ENCODE measurements around the gene PRELID2.
"Not testable (repeated sequence)": the region's sequence is repeated elsewhere in the genome, so short reads cannot be mapped to it uniquely, and the experiment has no call there.

PRELID2 gene

GRCh38 chr5:145737578-145737977 is 97.6 kb downstream of the PRELID2 start:
- DNase-seq = no peak

DNA sequence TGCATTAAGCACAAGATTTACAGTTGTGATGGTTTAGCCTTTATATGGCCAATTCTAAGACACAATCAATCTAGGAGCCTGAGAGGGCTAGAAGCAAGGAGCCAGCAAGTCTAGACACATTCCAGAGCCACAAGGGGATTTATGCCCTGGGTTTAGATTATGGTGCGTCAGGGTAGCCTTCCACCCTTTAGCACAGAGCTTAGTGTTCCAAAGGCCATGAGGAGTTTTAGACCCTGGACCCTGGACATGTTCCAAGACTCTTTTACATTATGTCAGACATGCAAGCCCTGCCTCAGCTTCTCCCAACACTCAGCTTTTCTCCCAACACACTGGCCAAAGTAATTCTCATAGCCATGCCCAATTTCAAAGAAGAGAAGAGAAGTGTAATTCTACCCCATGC is 105.2 kb downstream of the PRELID2 start:
- DNase-seq = not testable (repeated sequence)

GRCh38 chr5:145723516-145723915 is 111.6 kb downstream of the PRELID2 start:
- DNase-seq = no peak

GRCh38 chr5:145718956-145719355 is 116.2 kb downstream of the PRELID2 start:
- no peak for DNase-seq

DNA sequence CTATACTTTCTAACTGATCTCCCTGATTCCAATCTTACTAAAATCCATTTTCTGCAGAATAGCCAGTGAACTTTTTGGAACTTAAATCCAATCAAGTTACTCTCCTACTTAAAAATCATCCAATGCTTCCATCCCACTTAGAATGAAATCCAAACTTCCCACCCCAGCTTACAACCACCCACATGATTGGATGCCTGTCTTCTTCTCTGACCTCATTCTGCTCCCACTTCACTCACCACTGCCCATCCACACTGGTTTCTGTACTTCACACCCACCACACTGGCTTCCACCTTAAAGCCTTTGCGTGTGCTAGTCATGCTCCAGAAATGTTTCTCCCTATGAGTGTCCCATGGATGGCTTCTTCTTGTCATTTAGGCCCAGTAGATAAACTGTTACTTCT is 119.7 kb downstream of the PRELID2 start:
- DNase-seq = no peak

DNA sequence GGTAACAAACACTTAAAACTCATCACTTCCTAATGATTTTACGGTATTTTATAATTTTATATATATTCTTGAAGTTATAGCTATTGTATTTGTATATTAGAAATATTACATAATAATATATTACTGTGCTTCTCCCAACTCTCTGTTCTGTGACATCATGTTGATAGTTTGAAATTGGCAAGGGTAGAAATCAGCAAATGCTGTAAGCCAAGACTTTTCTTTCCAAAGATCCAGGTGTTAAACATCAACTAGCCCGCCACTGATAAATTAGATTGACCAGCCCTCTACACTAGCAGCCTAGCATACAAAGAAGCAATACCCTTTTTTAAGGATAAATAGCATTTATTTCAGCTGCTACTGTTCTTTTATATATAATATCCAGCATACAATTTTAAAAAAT is 122.9 kb downstream of the PRELID2 start:
- no peak for DNase-seq

DNA sequence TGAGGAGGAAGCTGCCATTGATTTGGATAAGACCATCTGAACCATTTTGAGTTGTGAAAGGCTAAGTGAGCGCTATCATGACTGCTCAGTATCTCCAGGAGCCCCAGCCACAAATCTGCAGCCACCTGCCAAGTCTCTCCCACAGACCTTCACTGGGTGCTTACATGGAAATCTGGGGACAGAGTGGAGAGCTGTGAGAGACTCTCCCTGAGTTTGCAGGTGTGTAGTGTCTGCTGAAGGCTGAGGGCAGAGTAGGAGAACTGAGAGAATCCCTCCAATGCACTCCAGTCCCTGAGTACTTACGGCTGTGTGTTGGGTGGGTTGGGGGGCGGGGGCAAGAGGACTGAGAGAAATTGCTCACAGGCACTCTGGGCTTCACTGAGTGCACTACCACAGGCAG is 123.7 kb downstream of the PRELID2 start:
- no peak for DNase-seq

Measured in CD4-positive, alpha-beta T cell treated with Interleukin-4 for 1 hour (primary cell).